HepG2 (cell line): Measurements from ENCODE around the gene MYO1C. TPM values are rescaled to one million over a fixed set of nuclear protein-coding genes. Genes with fewer than 3 reads are reported as not detected.
A peak's percentile ranks its signal among the peaks of the same experiment; 100 is the strongest.

Source experiments
- ATAC-seq: fragments of 200-7000 bp; cut with Tn5 transposase; 3 replicates; pipeline ENCODE4 v1.9.1; 2020; ENCODE audit warnings: mild to moderate bottlenecking, moderate library complexity
- BruUV-seq: library from RNA; stranded (reverse); fragments of 400-500 nt; replicated peaks from 2 replicates; lab custom pipeline; 2021; lab: Mats Ljungman, UMichigan
- CTCF ChIA-PET: fragments of 300-600 bp; formaldehyde crosslinking; extraction: SDS; loops from one replicate; lab custom pipeline; 2021; ENCODE audit warnings: low total read pairs, inconsistent platforms, low intra/inter-chr PET ratio; lab: Yijun Ruan, JAX
- POLR2A ChIA-PET: fragments of 350-600 bp; sonication (Branson Sonifier 250); formaldehyde crosslinking; loops from one replicate; lab custom pipeline; 2020; ENCODE audit warnings: antibody characterized with exemption, inconsistent platforms; lab: Yijun Ruan, JAX
- DNase-seq: peaks from one replicate; pipeline ENCODE4 v3.0.0-alpha.2; 2015; ENCODE audit warnings: low spot score
- FAIRE-seq: peaks from 3 replicates; lab custom pipeline; 2011; peaks lifted over from hg19 to GRCh38; lab: Jason Lieb, UNC
- H2AFZ ChIP-seq: one replicate; pipeline ENCODE4 v1.6.1; 2011; ENCODE audit warnings: low read length, inconsistent platforms
- H3K27ac ChIP-seq: fragments of 300-600 bp; 3 replicates; pipeline ENCODE4 v1.8.0; 2011; ENCODE audit warnings: mixed run types, mild to moderate bottlenecking, mixed read lengths, low read length, inconsistent platforms; ENCODE audit not compliant: insufficient read depth; ENCODE audit errors: extremely low read length
- H3K27me3 ChIP-seq, 2 experiments: fragments of 200-600 bp in 1 of 2; 2 replicates in 1 of 2; 3 replicates in 1 of 2; pipeline versions ENCODE4 v1.6.0 to v1.8.0; 2011; ENCODE audit warnings: low read length in 2 of 2, mild to moderate bottlenecking in 2 of 2, moderate library complexity in 2 of 2, inconsistent platforms in 1 of 2; ENCODE audit not compliant: insufficient read depth in 2 of 2, control insufficient read depth in 1 of 2
- H3K36me3 ChIP-seq, 2 experiments: fragments of 200-600 bp in 1 of 2; replicated peaks in 1 of 2; 2 replicates in 1 of 2; 3 replicates in 1 of 2; pipeline versions ENCODE4 v1.5.1 to v1.8.0; 2011; ENCODE audit warnings: low read length in 2 of 2, inconsistent platforms in 1 of 2; ENCODE audit not compliant: insufficient read depth in 2 of 2, control insufficient read depth in 1 of 2
- H3K4me1 ChIP-seq: 2 replicates; pipeline ENCODE4 v1.5.1; 2012; ENCODE audit warnings: low read length, inconsistent platforms; ENCODE audit not compliant: insufficient read depth
- H3K4me2 ChIP-seq: 2 replicates; pipeline ENCODE4 v1.6.0; 2011; ENCODE audit warnings: low read depth, low read length, inconsistent platforms
- H3K4me3 ChIP-seq, 3 experiments: fragments of 200-600 bp in 1 of 3; sonication (generic), shearing (Covaris generic) in 1 of 3; replicated peaks in 1 of 3; 2 replicates each; pipeline ENCODE4 v1.5.1; 2011 to 2016; ENCODE audit warnings: low read length in 3 of 3, inconsistent platforms in 2 of 3, low read depth in 2 of 3, mild to moderate bottlenecking in 2 of 3, control low read depth in 1 of 3, mixed read lengths in 1 of 3; ENCODE audit not compliant: insufficient read depth in 1 of 3
- H3K79me2 ChIP-seq: one replicate; pipeline ENCODE4 v1.6.1; 2011; ENCODE audit warnings: low read length, inconsistent platforms; ENCODE audit not compliant: insufficient read depth
- H3K9ac ChIP-seq: 2 replicates; pipeline ENCODE4 v1.6.0; 2011; ENCODE audit warnings: mild to moderate bottlenecking, low read depth, low read length, inconsistent platforms; ENCODE audit not compliant: insufficient read depth
- H3K9me3 ChIP-seq: 2 replicates; pipeline ENCODE4 v1.5.1; 2012; ENCODE audit warnings: mild to moderate bottlenecking, low read length
- H4K20me1 ChIP-seq: 2 replicates; pipeline ENCODE4 v1.6.0; 2011; ENCODE audit warnings: inconsistent platforms, mild to moderate bottlenecking, low read length, moderate library complexity; ENCODE audit not compliant: insufficient read depth
- AHDC1 ChIP-seq: sonication (generic); formaldehyde crosslinking; IDR thresholded peaks from 2 replicates; pipeline ENCODE4 v1.5.1; 2020; ENCODE audit warnings: mild to moderate bottlenecking, missing genetic modification reagents, borderline replicate concordance
- CCDC6 ChIP-seq: sonication (generic); formaldehyde crosslinking; IDR thresholded peaks from 2 replicates; pipeline ENCODE4 v1.8.1; 2022; ENCODE audit warnings: mild to moderate bottlenecking, missing genetic modification reagents, moderate library complexity
- DZIP1 ChIP-seq: sonication (generic); formaldehyde crosslinking; IDR thresholded peaks from 2 replicates; pipeline ENCODE4 v1.5.0; 2020; ENCODE audit warnings: mild to moderate bottlenecking, missing genetic modification reagents
- IRF9 ChIP-seq: sonication (generic); formaldehyde crosslinking; IDR thresholded peaks from 2 replicates; pipeline ENCODE4 v1.8.0; 2022; ENCODE audit warnings: missing genetic modification reagents, mild to moderate bottlenecking, borderline replicate concordance
- SIN3A ChIP-seq: IDR thresholded peaks from 2 replicates; pipeline ENCODE4 v1.6.1; 2011; ENCODE audit warnings: low read depth, mild to moderate bottlenecking, control low read depth, low read length, borderline replicate concordance
- SNAPC2 ChIP-seq: sonication (generic); formaldehyde crosslinking; IDR thresholded peaks from 2 replicates; pipeline ENCODE4 v1.8.1; 2022; ENCODE audit warnings: mild to moderate bottlenecking, missing genetic modification reagents
- SP1 ChIP-seq, 2 experiments: fragments of 450-650 bp in 1 of 2; sonication (generic) in 1 of 2; formaldehyde crosslinking in 1 of 2; IDR thresholded peaks; 2 replicates each; pipeline versions ENCODE4 v1.4.0 to v1.6.1; 2016 to 2020; ENCODE audit warnings: missing genetic modification reagents in 1 of 2
- U2AF1 ChIP-seq: fragments of 200-400 bp; formaldehyde crosslinking; optimal IDR thresholded peaks from 2 replicates; pipeline ENCODE3; 2017; ENCODE audit warnings: mild to moderate bottlenecking, low read depth, low read length
- ZFX ChIP-seq: sonication (generic); formaldehyde crosslinking; IDR thresholded peaks from 2 replicates; pipeline ENCODE4 v1.4.0; 2020; ENCODE audit warnings: mild to moderate bottlenecking, low read depth, missing genetic modification reagents, moderate library complexity
- ZNF451 ChIP-seq: sonication (generic); formaldehyde crosslinking; IDR thresholded peaks from 2 replicates; pipeline ENCODE4 v1.5.0; 2020; ENCODE audit warnings: mild to moderate bottlenecking, missing genetic modification reagents
- ZNF563 ChIP-seq: sonication (generic); formaldehyde crosslinking; IDR thresholded peaks from 2 replicates; pipeline ENCODE4 v1.8.0; 2022; ENCODE audit warnings: mild to moderate bottlenecking, moderate library complexity, missing genetic modification reagents
- ZNF788 ChIP-seq: sonication (generic); formaldehyde crosslinking; IDR thresholded peaks from 2 replicates; pipeline ENCODE4 v1.5.0; 2020; ENCODE audit warnings: mild to moderate bottlenecking, missing genetic modification reagents, borderline replicate concordance
- WGBS: methylation state at CpG from one replicate; pipeline ENCODE4 v1.1.6; 2017; ENCODE audit warnings: low lambda C conversion rate; 5-methylcytosine and 5-hydroxymethylcytosine counted together
- in situ Hi-C: cut with HindIII; loops from 2 replicates; pipeline ENCODE4 v1.10.0; 2017; ENCODE audit warnings: low pct_unique_long_range_greater_than_20kb; ENCODE audit not compliant: extremely low pct_ligation_motif_present
- intact Hi-C: fragments of 100-400 bp; cut with micrococcal nuclease; formaldehyde crosslinking; loops from one replicate; pipeline ENCODE4 v1.10.0; 2022; ENCODE audit not compliant: unreplicated experiment
- polyA plus RNA-seq, 8 experiments: library from polyadenylated mRNA; depleted of rRNA in 3 of 8; stranded (reverse) in 7 of 8; unstranded in 1 of 8; fragments of >200 nt; fragmentation: Illumina TruSeq in 4 of 8; extraction: Trizol in 4 of 8; gene quantifications; 2 replicates each; pipeline versions ENCODE4 v1.2.1 to v1.2.3, GENCODE V29; 2011 to 2016; ENCODE audit warnings: low read depth in 4 of 8, missing spikeins in 1 of 8, mixed read lengths in 1 of 8; ENCODE audit not compliant: insufficient read depth in 1 of 8
- total RNA-seq, 5 experiments: library from RNA; depleted of rRNA; stranded (reverse); fragments of >200 nt; fragmentation: Illumina TruSeq; extraction: Trizol; gene quantifications; 2 replicates each; pipeline ENCODE4 v1.2.3, GENCODE V29; 2016; ENCODE audit warnings: low read depth in 1 of 5

The MYO1C gene
- total and polyA plus RNA-seq, 2 of the 13 experiments (the other 11 are each of a cell fraction or from before 2014, with no cell fraction given), result 22.7 to 40.8 TPM

- intact Hi-C loops (loop anchor here (1.0 kb wide), 1 partner anchor 36 kb away; no protein-coding TSS in a partner anchor), in situ Hi-C loops (no loop called here)
- ChIA-PET POLR2A (interaction anchor here (0.6 to 2.4 kb wide), 7 partner anchors 13 to 138 kb away, joined by 3 to 19 read pairs (median 4); partner anchors contain the start of genes CRK and INPP5K), CTCF (no interaction called here)
- WGBS, result 8% methylated on average over 10 of the region's 94 CpGs
- Histone ChIP-seq H3K4me1 (peaks cover 45% of the 10 kb centered on the region), H3K36me3 (no peaks in the 10 kb centered on the region), H3K79me2 (peaks cover 13% of the 10 kb centered on the region), H2AFZ (no peak overlapping the region), H4K20me1 (no peaks in the 10 kb centered on the region), H3K27me3 (no peaks in the 10 kb centered on the region; a peak in 1 of 5 replicates), H3K27ac (peak overlapping the region; percentile 74), H3K9ac (peak overlapping the region; percentile 84), H3K4me2 (peak overlapping the region; percentile 99), H3K9me3 (no peaks in the 10 kb centered on the region), H3K4me3 (peak overlapping the region; percentile 73 to 92 (median 85); a peak in 5 of 6 replicates)
- FAIRE-seq (no peak), DNase-seq (no peak), ATAC-seq (peak; percentile 36)
- BruUV-seq, result no TSS peak
- no peak for TF ChIP-seq CCDC6 (CRISPR knock-in tag)
- no peak; the same call in 1 of the 2 replicates for TF ChIP-seq ZFX (CRISPR knock-in tag)
- TF ChIP-seq SIN3A, result peak; percentile 20; the same call in 1 of the 2 replicates
- peak; percentile 6; the same call in 1 of the 2 replicates for TF ChIP-seq ZNF788
- TF ChIP-seq U2AF1, result no peak
- TF ChIP-seq SNAPC2 (CRISPR knock-in tag), result 0 out of 2 replicates have a peak, but pooled peaks have one; percentile 23
- TF ChIP-seq AHDC1 (CRISPR knock-in tag), result 0 out of 2 replicates have a peak, but pooled peaks have one; percentile 4
- peak; percentile 62; the same call in 1 of the 2 replicates for TF ChIP-seq DZIP1 (CRISPR knock-in tag)
- TF ChIP-seq IRF9 (CRISPR knock-in tag), result 0 out of 2 replicates have a peak, but pooled peaks have one; percentile 32
- no peak for TF ChIP-seq SP1 (IDR thresholded peaks at IDR 0.05)
- TF ChIP-seq SP1 (CRISPR knock-in tag; IDR thresholded peaks at IDR 0.05), result no peak
- TF ChIP-seq ZNF451, result peak; percentile 16; the same call in 1 of the 2 replicates
- peak; percentile 60; the same call in 1 of the 2 replicates for TF ChIP-seq ZNF563 (CRISPR knock-in tag)
Measured at GRCh38 chr17:1491443-1492248, 840 bp downstream of the MYO1C start.
